Activated CD4-positive, alpha-beta T cell treated with anti-CD3 and anti-CD28 coated beads for 36 hours (primary cell): ENCODE results near the gene PIK3CB. TPM values are rescaled to one million over a fixed set of nuclear protein-coding genes. Genes with fewer than 3 reads are reported as not detected.

Experiments used
- ATAC-seq: fragments of 200-7000 bp; cut with Tn5 transposase; one replicate; pipeline ENCODE4 v1.10.0; 2021; ENCODE audit warnings: mild to moderate bottlenecking, moderate library complexity
- CTCF ChIA-PET: fragments of 350-600 bp; sonication (Branson Sonifier 250); formaldehyde crosslinking; loops from one replicate; lab custom pipeline; 2021; ENCODE audit warnings: antibody characterized with exemption; lab: Charles Lee
- POLR2A ChIA-PET: fragments of 350-600 bp; sonication (Branson Sonifier 250); formaldehyde crosslinking; loops from one replicate; lab custom pipeline; 2021; ENCODE audit warnings: antibody characterized with exemption, inconsistent platforms; lab: Charles Lee
- DNase-seq: peaks from one replicate; pipeline ENCODE4 v3.0.0-alpha.2; 2020
- H3K27ac Mint-ChIP-seq: one replicate; pipeline ENCODE4 v1.8.0; 2021; ENCODE audit warnings: mixed read lengths
- H3K27me3 Mint-ChIP-seq: one replicate; pipeline ENCODE4 v1.8.0; 2021; ENCODE audit warnings: mixed read lengths
- H3K36me3 Mint-ChIP-seq: one replicate; pipeline ENCODE4 v1.8.0; 2021; ENCODE audit warnings: low read depth, mixed read lengths
- H3K4me1 Mint-ChIP-seq: one replicate; pipeline ENCODE4 v1.8.0; 2021; ENCODE audit warnings: mixed read lengths
- H3K4me3 Mint-ChIP-seq: one replicate; pipeline ENCODE4 v1.8.0; 2021; ENCODE audit warnings: mild to moderate bottlenecking, moderate library complexity, mixed read lengths
- H3K9me3 Mint-ChIP-seq: one replicate; pipeline ENCODE4 v1.8.0; 2021; ENCODE audit warnings: low read depth, mixed read lengths
- intact Hi-C, 2 experiments: fragments of 100-400 bp; cut with DNase I in 1 of 2; cut with micrococcal nuclease in 1 of 2; formaldehyde crosslinking; loops; one replicate each; pipeline versions ENCODE4 v1.14.2 to v1.15.1; 2022 to 2024; cut with DNase I, micrococcal nuclease
- total RNA-seq, 2 experiments: library from RNA; stranded (reverse); gene quantifications; one replicate each; pipeline ENCODE4 v1.2.3, GENCODE V29; 2021

PIK3CB gene
- total RNA-seq, 2 experiments from 2014 or later: 16.2 to 19.1 TPM

DNA sequence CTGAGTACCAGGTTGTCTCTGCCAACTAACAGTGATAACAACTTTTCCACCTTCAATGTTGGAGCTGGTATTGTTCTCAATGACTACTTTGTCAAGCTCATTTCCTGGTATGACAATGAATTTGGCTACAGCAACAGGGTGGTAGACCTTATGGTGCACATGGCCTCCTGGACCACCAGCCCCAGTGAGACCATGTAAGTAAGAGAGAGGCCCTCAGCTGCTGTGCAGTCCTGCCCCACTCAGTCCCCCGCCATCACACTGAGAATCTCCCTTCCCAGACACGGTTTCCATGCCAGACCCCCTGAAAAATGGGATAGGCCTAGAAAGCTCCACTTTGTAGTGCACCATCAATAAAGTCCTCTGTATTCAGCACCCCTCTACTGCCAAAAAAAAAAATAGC lies 56.1 kb downstream of the PIK3CB start:
- Mint-ChIP-seq H3K36me3 (peaks cover 15% of the 10 kb centered on the region), H3K4me1 (peaks cover 43% of the 10 kb centered on the region), H3K27ac (no peak overlapping the region), H3K4me3 (no peak overlapping the region), H3K27me3 (no peaks in the 10 kb centered on the region), H3K9me3 (no peaks in the 10 kb centered on the region)
- DNase-seq (no peak), ATAC-seq (no peak)
- ChIA-PET POLR2A (no interaction called here), CTCF (no interaction called here)
- intact Hi-C loops: no loop called here

GRCh38 chr3:138776961-138777360 lies 57.8 kb downstream of the PIK3CB start:
- intact Hi-C loops: no loop called here
- H3K27me3 Mint-ChIP-seq: no peaks in the 10 kb centered on the region
- DNase-seq: no peak
- no peak overlapping the region for H3K4me3 Mint-ChIP-seq
- CTCF ChIA-PET: interaction anchor here (0.6 to 1.2 kb wide), 3 partner anchors 16 to 55 kb away, joined by 3 to 4 read pairs (median 3); no protein-coding TSS in a partner anchor
- POLR2A ChIA-PET: no interaction called here
- no peak overlapping the region for H3K27ac Mint-ChIP-seq
- no peak for ATAC-seq
- peaks cover 38% of the 10 kb centered on the region for H3K4me1 Mint-ChIP-seq
- no peaks in the 10 kb centered on the region for H3K9me3 Mint-ChIP-seq
- peaks cover 6% of the 10 kb centered on the region for H3K36me3 Mint-ChIP-seq

- ChIA-PET CTCF (interaction anchor here (2.1 kb wide), 2 partner anchors 140 to 149 kb away, joined by 5 to 7 read pairs; no protein-coding TSS in a partner anchor), POLR2A (no interaction called here)
- no peak overlapping the region for H3K27ac Mint-ChIP-seq
- DNase-seq: no peak
- no peak overlapping the region for H3K4me3 Mint-ChIP-seq
- H3K27me3 Mint-ChIP-seq: no peaks in the 10 kb centered on the region
- H3K9me3 Mint-ChIP-seq: no peaks in the 10 kb centered on the region
- H3K36me3 Mint-ChIP-seq: peaks cover 6% of the 10 kb centered on the region
- no peak for ATAC-seq
- intact Hi-C loops: loop anchor here in 1 of 2 experiments (2.0 kb wide), 1 partner anchor 58 kb away; no protein-coding TSS in a partner anchor
- peaks cover 32% of the 10 kb centered on the region for H3K4me1 Mint-ChIP-seq
Measured at GRCh38 chr3:138775254-138775595, 59.5 kb downstream of the PIK3CB start.

- POLR2A ChIA-PET: no interaction called here
- Mint-ChIP-seq H3K4me1 (peaks cover 37% of the 10 kb centered on the region), H3K9me3 (no peaks in the 10 kb centered on the region), H3K36me3 (peaks cover 6% of the 10 kb centered on the region), H3K4me3 (no peak overlapping the region), H3K27me3 (no peaks in the 10 kb centered on the region), H3K27ac (no peak overlapping the region)
- peak; percentile 99 for ATAC-seq
- intact Hi-C loops: loop anchor here (1.0 to 2.0 kb wide), 2 partner anchors 58 to 59 kb away; no protein-coding TSS in a partner anchor
- CTCF ChIA-PET: interaction anchor here (2.1 kb wide), 2 partner anchors 140 to 149 kb away, joined by 5 to 7 read pairs; no protein-coding TSS in a partner anchor
- DNase-seq: peak; percentile 55
Measured at GRCh38 chr3:138774529-138775253, 60.0 kb downstream of the PIK3CB start.

GRCh38 chr3:138771585-138771984 lies 63.1 kb downstream of the PIK3CB start:
- no peak for ATAC-seq
- CTCF ChIA-PET: interaction anchor here (0.6 kb wide), 2 partner anchors 125 to 178 kb away, joined by 3 to 4 read pairs; no protein-coding TSS in a partner anchor
- Mint-ChIP-seq H3K9me3 (peaks cover 5% of the 10 kb centered on the region), H3K4me1 (peaks cover 31% of the 10 kb centered on the region), H3K27ac (no peak overlapping the region), H3K4me3 (no peak overlapping the region), H3K27me3 (no peaks in the 10 kb centered on the region), H3K36me3 (peaks cover 24% of the 10 kb centered on the region)
- POLR2A ChIA-PET: no interaction called here
- DNase-seq: no peak
- intact Hi-C loops: no loop called here

GRCh38 chr3:138769616-138770015 lies 65.1 kb downstream of the PIK3CB start:
- Mint-ChIP-seq H3K4me1 (peaks cover 29% of the 10 kb centered on the region), H3K27ac (peak overlapping the region; percentile 31)
- POLR2A ChIA-PET: no interaction called here

DNA sequence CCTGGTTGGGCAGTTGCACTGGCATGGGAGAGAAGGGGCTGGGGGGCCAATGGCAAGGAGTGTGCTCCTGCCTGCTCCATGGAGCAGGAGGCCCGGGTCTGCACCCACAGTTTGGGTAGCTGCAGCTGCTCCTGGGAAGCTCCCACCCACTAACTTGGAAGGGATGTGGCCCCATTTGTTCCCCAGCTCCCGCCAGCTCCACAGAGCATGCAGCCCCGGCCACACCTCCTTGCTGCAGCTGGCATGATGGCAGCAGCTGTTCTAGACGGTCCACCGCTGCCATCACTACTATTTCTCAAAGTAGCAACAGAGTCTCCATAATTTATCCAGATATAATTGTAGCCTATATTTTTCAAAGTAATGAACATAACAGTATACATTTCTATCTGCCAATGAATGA lies 65.8 kb downstream of the PIK3CB start:
- Mint-ChIP-seq H3K9me3 (peaks cover 5% of the 10 kb centered on the region), H3K4me1 (peaks cover 26% of the 10 kb centered on the region), H3K27ac (peak overlapping the region; percentile 31), H3K36me3 (peaks cover 26% of the 10 kb centered on the region), H3K4me3 (no peak overlapping the region), H3K27me3 (no peaks in the 10 kb centered on the region)
- intact Hi-C loops: no loop called here
- ChIA-PET CTCF (interaction anchor here (0.8 to 2.1 kb wide), 2 partner anchors 52 to 146 kb away, joined by 4 to 9 read pairs; no protein-coding TSS in a partner anchor), POLR2A (no interaction called here)
- DNase-seq (no peak), ATAC-seq (no peak)

More at GRCh38 chr3:138769616-138770015, 65.1 kb downstream of the PIK3CB start:
- CTCF ChIA-PET: interaction anchor here (0.7 to 2.1 kb wide), 3 partner anchors 11 to 146 kb away, joined by 3 to 9 read pairs (median 4); no protein-coding TSS in a partner anchor
- Mint-ChIP-seq H3K4me3 (no peak overlapping the region), H3K36me3 (peaks cover 26% of the 10 kb centered on the region), H3K27me3 (no peaks in the 10 kb centered on the region), H3K9me3 (peaks cover 5% of the 10 kb centered on the region)
- intact Hi-C loops: no loop called here
- DNase-seq (no peak), ATAC-seq (no peak)

GRCh38 chr3:138768125-138768524 lies 66.6 kb downstream of the PIK3CB start:
- ATAC-seq (no peak), DNase-seq (peak; percentile 29)
- no peaks in the 10 kb centered on the region for H3K27me3 Mint-ChIP-seq
- peaks cover 5% of the 10 kb centered on the region for H3K9me3 Mint-ChIP-seq
- intact Hi-C loops: no loop called here
- no peak overlapping the region for H3K4me3 Mint-ChIP-seq
- peaks cover 24% of the 10 kb centered on the region for H3K36me3 Mint-ChIP-seq
- ChIA-PET CTCF (interaction anchor here (0.5 kb wide), 2 partner anchors 60 to 105 kb away, joined by 3 read pairs; no protein-coding TSS in a partner anchor), POLR2A (no interaction called here)
- peaks cover 28% of the 10 kb centered on the region for H3K4me1 Mint-ChIP-seq
- no peak overlapping the region for H3K27ac Mint-ChIP-seq

DNA sequence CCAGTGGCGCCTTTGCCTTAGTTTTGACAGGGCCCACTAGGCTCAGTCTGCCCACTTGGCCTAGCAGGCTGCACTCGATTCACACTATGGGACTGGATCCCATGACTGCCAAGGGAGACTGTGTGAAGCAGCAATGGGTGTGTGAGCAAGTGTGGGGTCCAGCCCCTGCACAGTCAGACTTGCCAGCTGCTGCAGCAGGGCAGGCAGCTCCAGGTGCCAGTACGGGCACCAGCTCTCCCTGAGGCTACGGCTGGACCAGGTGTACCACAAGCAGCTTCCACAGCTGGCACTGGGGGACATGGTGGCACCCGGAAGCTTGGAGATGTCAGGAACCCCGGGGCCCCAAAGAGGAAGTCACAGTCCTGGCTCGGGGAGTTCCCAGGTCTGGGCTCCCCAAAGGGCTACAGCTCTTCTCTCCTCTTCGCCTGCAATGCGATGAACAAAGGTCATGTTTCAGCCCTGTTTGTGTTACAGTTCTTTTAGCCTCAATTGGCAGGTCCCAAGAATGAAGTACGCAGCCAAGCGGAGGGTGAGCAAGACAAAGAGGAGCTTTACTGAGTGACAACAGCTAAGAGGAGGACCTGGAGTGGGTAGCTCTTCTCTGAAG lies 67.1 kb downstream of the PIK3CB start:
- peaks cover 28% of the 10 kb centered on the region for H3K4me1 Mint-ChIP-seq
- no peaks in the 10 kb centered on the region for H3K27me3 Mint-ChIP-seq
- H3K27ac Mint-ChIP-seq: no peak overlapping the region
- intact Hi-C loops: no loop called here
- H3K9me3 Mint-ChIP-seq: peaks cover 5% of the 10 kb centered on the region
- ChIA-PET CTCF (interaction anchor here (0.5 kb wide), 1 partner anchor 105 kb away, joined by 3 read pairs; no protein-coding TSS in a partner anchor), POLR2A (no interaction called here)
- DNase-seq: no peak
- no peak overlapping the region for H3K4me3 Mint-ChIP-seq
- H3K36me3 Mint-ChIP-seq: peaks cover 24% of the 10 kb centered on the region
- ATAC-seq: no peak

DNA sequence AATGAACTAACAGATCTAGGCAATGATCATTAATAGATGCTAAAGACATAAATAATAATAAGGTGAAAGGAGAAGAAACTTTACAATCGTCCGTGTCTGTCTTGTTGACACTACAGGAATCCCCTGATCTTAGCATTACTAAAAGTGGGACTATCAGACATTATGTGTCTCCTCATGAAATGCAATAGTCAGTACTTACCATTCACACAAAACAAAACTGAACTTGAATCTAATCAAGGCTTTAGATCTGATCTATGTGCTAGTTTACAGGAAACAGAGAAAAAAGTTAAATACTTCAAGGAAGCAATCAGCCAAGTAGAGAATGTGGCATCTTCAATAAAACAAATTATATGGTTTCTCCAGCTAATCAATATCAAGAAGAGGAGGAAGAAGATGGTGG lies 73.7 kb downstream of the PIK3CB start:
- DNase-seq (no peak), ATAC-seq (peak; percentile 75)
- Mint-ChIP-seq H3K27ac (peak overlapping the region; percentile 70), H3K4me1 (peaks cover 39% of the 10 kb centered on the region), H3K36me3 (peaks cover 21% of the 10 kb centered on the region), H3K9me3 (no peaks in the 10 kb centered on the region), H3K27me3 (no peaks in the 10 kb centered on the region), H3K4me3 (no peak overlapping the region)
- CTCF ChIA-PET: interaction anchor here (1.1 kb wide), 1 partner anchor 156 kb away, joined by 4 read pairs; no protein-coding TSS in a partner anchor
- POLR2A ChIA-PET: no interaction called here
- intact Hi-C loops: no loop called here

DNA sequence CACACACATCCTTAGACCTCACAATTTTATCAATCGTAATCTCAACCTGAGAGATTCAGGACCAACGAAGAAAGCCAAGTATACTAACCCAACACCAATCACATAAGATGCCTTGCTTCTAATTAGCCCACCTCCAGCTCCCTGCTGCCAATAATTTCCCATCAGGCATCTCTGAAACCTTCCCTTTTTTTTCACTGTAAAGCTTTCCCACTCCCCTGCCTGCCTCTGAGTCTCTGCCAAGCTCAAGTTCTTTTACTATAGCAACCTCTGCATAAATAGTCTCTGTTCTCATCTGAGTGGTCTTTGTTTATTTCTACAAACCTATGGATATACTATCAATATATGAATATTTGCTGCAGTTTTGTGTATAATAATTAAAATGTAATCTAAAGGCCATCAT lies 86.5 kb downstream of the PIK3CB start:
- no peaks in the 10 kb centered on the region for H3K9me3 Mint-ChIP-seq
- H3K4me1 Mint-ChIP-seq: no peaks in the 10 kb centered on the region
- no peaks in the 10 kb centered on the region for H3K27me3 Mint-ChIP-seq
- peaks cover 9% of the 10 kb centered on the region for H3K36me3 Mint-ChIP-seq
- ChIA-PET POLR2A (interaction anchor here (0.6 kb wide), 1 partner anchor 44 kb away, joined by 4 read pairs; no protein-coding TSS in a partner anchor), CTCF (interaction anchor here (0.6 kb wide), 1 partner anchor 35 kb away, joined by 3 read pairs; no protein-coding TSS in a partner anchor)
- intact Hi-C loops: no loop called here
- H3K4me3 Mint-ChIP-seq: no peak overlapping the region
- H3K27ac Mint-ChIP-seq: no peak overlapping the region
- ATAC-seq (no peak), DNase-seq (no peak)
